Mononuclear cell (primary cell): ENCODE data around the gene SNX25. TPM values are rescaled to one million over a fixed set of nuclear protein-coding genes. Genes with fewer than 3 reads are reported as not detected.

Experiments
- H3K27me3 ChIP-seq: 2 replicates; pipeline ENCODE4 v1.6.0; 2011; ENCODE audit warnings: low read length, control low read depth; ENCODE audit not compliant: insufficient read depth
- H3K4me1 ChIP-seq: 2 replicates; pipeline ENCODE4 v1.5.1; 2011; ENCODE audit warnings: mild to moderate bottlenecking, low read length, control low read depth; ENCODE audit not compliant: insufficient read depth
- H3K4me3 ChIP-seq: 2 replicates; pipeline ENCODE4 v1.5.1; 2011; ENCODE audit warnings: mild to moderate bottlenecking, low read length, moderate library complexity
- H3K9me3 ChIP-seq: 2 replicates; pipeline ENCODE4 v1.5.1; 2011; ENCODE audit warnings: low read depth, mild to moderate bottlenecking, control low read depth, low read length
- total RNA-seq: library from RNA; depleted of rRNA; stranded (reverse); fragments of >200 nt; gene quantifications from one replicate; pipeline ENCODE4 v1.2.3, GENCODE V29; 2012

The SNX25 gene
- total RNA-seq, 1 donor = 30.1 TPM

- Histone ChIP-seq H3K9me3 (no peaks in the 10 kb centered on the region), H3K4me1 (no peaks in the 10 kb centered on the region), H3K27me3 (no peaks in the 10 kb centered on the region), H3K4me3 (no peak overlapping the region)
Measured at GRCh38 chr4:185286571-185286970, 77.2 kb downstream of the SNX25 start.

- Histone ChIP-seq H3K9me3 (no peaks in the 10 kb centered on the region), H3K4me3 (no peak overlapping the region), H3K27me3 (no peaks in the 10 kb centered on the region), H3K4me1 (no peaks in the 10 kb centered on the region)
Measured at GRCh38 chr4:185287031-185287430, 77.6 kb downstream of the SNX25 start.

GRCh38 chr4:185290018-185290607, 80.7 kb downstream of the SNX25 start:
- no peaks in the 10 kb centered on the region for H3K4me1 ChIP-seq
- no peak overlapping the region for H3K4me3 ChIP-seq
- H3K9me3 ChIP-seq = no peaks in the 10 kb centered on the region
- H3K27me3 ChIP-seq = no peaks in the 10 kb centered on the region

GRCh38 chr4:185290656-185291055, 81.3 kb downstream of the SNX25 start:
- Histone ChIP-seq H3K4me1 (no peaks in the 10 kb centered on the region), H3K27me3 (no peaks in the 10 kb centered on the region), H3K4me3 (no peak overlapping the region), H3K9me3 (no peaks in the 10 kb centered on the region)

GRCh38 chr4:185293202-185293601, 83.8 kb downstream of the SNX25 start:
- no peak overlapping the region for H3K4me3 ChIP-seq
- no peaks in the 10 kb centered on the region for H3K4me1 ChIP-seq
- no peaks in the 10 kb centered on the region for H3K9me3 ChIP-seq
- no peaks in the 10 kb centered on the region for H3K27me3 ChIP-seq

GRCh38 chr4:185296665-185297460, 87.5 kb downstream of the SNX25 start:
- H3K4me1 ChIP-seq = no peaks in the 10 kb centered on the region
- no peak overlapping the region for H3K4me3 ChIP-seq
- no peaks in the 10 kb centered on the region for H3K27me3 ChIP-seq
- H3K9me3 ChIP-seq = no peaks in the 10 kb centered on the region

GRCh38 chr4:185298728-185299430, 89.5 kb downstream of the SNX25 start:
- Histone ChIP-seq H3K27me3 (no peaks in the 10 kb centered on the region), H3K4me3 (no peak overlapping the region), H3K9me3 (no peaks in the 10 kb centered on the region), H3K4me1 (no peaks in the 10 kb centered on the region)

GRCh38 chr4:185304541-185304940, 95.1 kb downstream of the SNX25 start:
- Histone ChIP-seq H3K9me3 (no peaks in the 10 kb centered on the region), H3K4me1 (peaks cover 2% of the 10 kb centered on the region), H3K27me3 (no peaks in the 10 kb centered on the region), H3K4me3 (no peak overlapping the region)

- Histone ChIP-seq H3K4me1 (peaks cover 5% of the 10 kb centered on the region), H3K27me3 (no peaks in the 10 kb centered on the region), H3K9me3 (no peaks in the 10 kb centered on the region), H3K4me3 (no peak overlapping the region)
Measured at GRCh38 chr4:185304944-185305690, 95.7 kb downstream of the SNX25 start.

- Histone ChIP-seq H3K4me1 (peaks cover 5% of the 10 kb centered on the region), H3K9me3 (no peaks in the 10 kb centered on the region), H3K27me3 (no peaks in the 10 kb centered on the region)
Measured at GRCh38 chr4:185305979-185306442, 96.6 kb downstream of the SNX25 start.

GRCh38 chr4:185307136-185307950, 97.9 kb downstream of the SNX25 start:
- H3K4me1 ChIP-seq = peaks cover 10% of the 10 kb centered on the region
- no peaks in the 10 kb centered on the region for H3K27me3 ChIP-seq
- H3K4me3 ChIP-seq = no peak overlapping the region
- H3K9me3 ChIP-seq = no peaks in the 10 kb centered on the region

More at GRCh38 chr4:185305979-185306442, 96.6 kb downstream of the SNX25 start:
- no peak overlapping the region for H3K4me3 ChIP-seq

GRCh38 chr4:185309770-185310169, 100.4 kb downstream of the SNX25 start:
- peaks cover 10% of the 10 kb centered on the region for H3K4me1 ChIP-seq
- no peaks in the 10 kb centered on the region for H3K27me3 ChIP-seq
- H3K4me3 ChIP-seq = no peak overlapping the region
- H3K9me3 ChIP-seq = no peaks in the 10 kb centered on the region

GRCh38 chr4:185311113-185311888, 101.9 kb downstream of the SNX25 start:
- Histone ChIP-seq H3K4me1 (peaks cover 10% of the 10 kb centered on the region), H3K27me3 (no peaks in the 10 kb centered on the region), H3K9me3 (no peaks in the 10 kb centered on the region), H3K4me3 (no peak overlapping the region)
